HepG2 (cell line): ENCODE measurements around the gene TAAR9. TPM values are rescaled to one million over a fixed set of nuclear protein-coding genes. Genes with fewer than 3 reads are reported as not detected.
"Not testable (repeated sequence)": the region's sequence is repeated elsewhere in the genome, so short reads cannot be mapped to it uniquely, and the experiment has no call there.

Source experiments
- ATF7 ChIP-seq, 2 experiments: fragments of 450-650 bp in 1 of 2; sonication (generic) in 1 of 2; formaldehyde crosslinking in 1 of 2; IDR thresholded peaks; 2 replicates each; pipeline versions ENCODE4 v1.4.0 to v1.6.1; 2016 to 2020; ENCODE audit warnings: antibody characterized with exemption in 1 of 2, mild to moderate bottlenecking in 1 of 2, missing genetic modification reagents in 1 of 2
- CREB1 ChIP-seq, 2 experiments: fragments of 450-650 bp in 1 of 2; IDR thresholded peaks; 2 replicates each; pipeline ENCODE4 v1.6.1; 2016 to 2017; ENCODE audit warnings: control low read depth in 1 of 2, mild to moderate bottlenecking in 1 of 2, missing compliant biosample characterization in 1 of 2, missing genetic modification characterization in 1 of 2
- CREM ChIP-seq, 2 experiments: sonication (generic) in 1 of 2; formaldehyde crosslinking in 1 of 2; IDR thresholded peaks; 2 replicates each; pipeline versions ENCODE4 v1.4.0 to v1.6.1; 2016 to 2020; ENCODE audit warnings: antibody characterized with exemption in 1 of 2, mild to moderate bottlenecking in 1 of 2, missing genetic modification reagents in 1 of 2
- FOXJ3 ChIP-seq: sonication (generic); formaldehyde crosslinking; IDR thresholded peaks from 2 replicates; pipeline ENCODE4 v1.4.0; 2020; ENCODE audit warnings: missing genetic modification reagents, mild to moderate bottlenecking, borderline replicate concordance
- HNF4A ChIP-seq: sonication (generic); formaldehyde crosslinking; IDR thresholded peaks from 2 replicates; pipeline ENCODE4 v1.4.0; 2020; ENCODE audit warnings: missing genetic modification reagents
- NCOA2 ChIP-seq: sonication (generic); formaldehyde crosslinking; IDR thresholded peaks from 2 replicates; pipeline ENCODE4 v1.8.0; 2022; ENCODE audit warnings: inconsistent platforms
- NR2F6 ChIP-seq, 2 experiments: IDR thresholded peaks; 2 replicates each; pipeline ENCODE4 v1.6.1; 2016; ENCODE audit warnings: antibody characterized with exemption in 1 of 2, mild to moderate bottlenecking in 1 of 2
- PATZ1 ChIP-seq: sonication (generic); formaldehyde crosslinking; IDR thresholded peaks from 2 replicates; pipeline ENCODE4 v1.4.0; 2020; ENCODE audit warnings: missing genetic modification reagents
- PAXIP1 ChIP-seq: sonication (generic); formaldehyde crosslinking; conservative IDR thresholded peaks from 2 replicates; pipeline ENCODE4 v1.4.0; 2020; ENCODE audit warnings: mild to moderate bottlenecking, missing genetic modification reagents, moderate library complexity
- POGZ ChIP-seq: sonication (generic); formaldehyde crosslinking; IDR thresholded peaks from 2 replicates; pipeline ENCODE4 v1.4.0; 2020; ENCODE audit warnings: mild to moderate bottlenecking, missing genetic modification reagents
- PPARG ChIP-seq: conservative IDR thresholded peaks from 2 replicates; pipeline ENCODE4 v1.6.1; 2016; ENCODE audit warnings: missing biosample characterization, missing genetic modification reagents
- RARA ChIP-seq: IDR thresholded peaks from 2 replicates; pipeline ENCODE4 v1.6.1; 2016; ENCODE audit warnings: missing genetic modification reagents, missing compliant biosample characterization
- SALL2 ChIP-seq: sonication (generic); formaldehyde crosslinking; IDR thresholded peaks from 2 replicates; pipeline ENCODE4 v1.8.1; 2023; ENCODE audit warnings: mild to moderate bottlenecking, missing genetic modification reagents, inconsistent platforms
- SOX6 ChIP-seq, 2 experiments: fragments of 450-650 bp in 1 of 2; sonication (generic) in 1 of 2; formaldehyde crosslinking in 1 of 2; IDR thresholded peaks; 2 replicates each; pipeline versions ENCODE4 v1.4.0 to v1.6.1; 2017 to 2020; ENCODE audit warnings: antibody characterized with exemption in 1 of 2, mild to moderate bottlenecking in 1 of 2, missing genetic modification reagents in 1 of 2
- ZMYM4 ChIP-seq: sonication (generic); formaldehyde crosslinking; IDR thresholded peaks from 2 replicates; pipeline ENCODE4 v1.8.1; 2023; ENCODE audit warnings: mild to moderate bottlenecking, missing genetic modification reagents
- polyA plus RNA-seq, 8 experiments: library from polyadenylated mRNA; depleted of rRNA in 3 of 8; stranded (reverse) in 7 of 8; unstranded in 1 of 8; fragments of >200 nt; fragmentation: Illumina TruSeq in 4 of 8; extraction: Trizol in 4 of 8; gene quantifications; 2 replicates each; pipeline versions ENCODE4 v1.2.1 to v1.2.3, GENCODE V29; 2011 to 2016; ENCODE audit warnings: low read depth in 4 of 8, missing spikeins in 1 of 8, mixed read lengths in 1 of 8; ENCODE audit not compliant: insufficient read depth in 1 of 8
- total RNA-seq, 5 experiments: library from RNA; depleted of rRNA; stranded (reverse); fragments of >200 nt; fragmentation: Illumina TruSeq; extraction: Trizol; gene quantifications; 2 replicates each; pipeline ENCODE4 v1.2.3, GENCODE V29; 2016; ENCODE audit warnings: low read depth in 1 of 5

Gene TAAR9
- total and polyA plus RNA-seq, 2 of the 13 experiments (the other 11 are each of a cell fraction or from before 2014, with no cell fraction given), result 0.07 TPM; not detected in 1

DNA sequence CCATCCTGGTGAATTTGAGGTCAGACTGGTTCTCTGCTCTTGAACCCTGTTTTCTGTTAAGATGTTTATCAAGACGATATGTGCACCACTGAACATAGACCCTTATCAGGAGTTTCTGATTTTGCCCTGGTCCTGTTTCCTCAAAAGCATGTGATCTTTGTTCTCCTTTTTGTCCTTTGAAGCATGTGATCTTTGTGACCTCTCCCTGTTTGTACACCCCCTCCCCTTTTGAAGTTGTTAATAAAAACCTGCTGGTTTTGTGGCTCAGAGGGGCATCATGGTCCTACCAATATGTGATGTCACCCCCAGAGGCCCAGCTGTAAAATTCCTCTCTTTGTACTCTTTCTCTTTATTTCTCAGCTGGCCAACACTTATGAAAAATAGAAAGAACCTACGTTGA is 3.5 kb upstream of the TAAR9 start (continued):
- TF ChIP-seq FOXJ3 (CRISPR knock-in tag) (peak; percentile 54; the same call in 1 of the 2 replicates), ATF7 (CRISPR knock-in tag; IDR thresholded peaks at IDR 0.05) (peak; percentile 44; the same call in 1 of the 2 replicates), PATZ1 (CRISPR knock-in tag) (peak; percentile 60), NCOA2 (0 out of 2 replicates have a peak, but pooled peaks have one; percentile 31), NR2F6 (IDR thresholded peaks at IDR 0.05) (peak; percentile 82), NR2F6 (CRISPR knock-in tag; IDR thresholded peaks at IDR 0.05) (peak; percentile 29; the same call in 1 of the 2 replicates), ZMYM4 (peak; percentile 60), SOX6 (CRISPR knock-in tag; IDR thresholded peaks at IDR 0.05) (peak; percentile 78), RARA (CRISPR knock-in tag) (peak; percentile 63), HNF4A (CRISPR knock-in tag) (peak; percentile 73), PPARG (peak; percentile 66; the same call in 1 of the 2 replicates), PAXIP1 (CRISPR knock-in tag) (peak; percentile 84), CREB1 (IDR thresholded peaks at IDR 0.05) (0 out of 2 replicates have a peak, but pooled peaks have one; percentile 9), SALL2 (CRISPR knock-in tag) (0 out of 2 replicates have a peak, but pooled peaks have one; percentile 27), CREM (IDR thresholded peaks at IDR 0.05) (peak; percentile 58; the same call in 1 of the 2 replicates), POGZ (CRISPR knock-in tag) (peak; percentile 60; the same call in 1 of the 2 replicates)
- not testable (repeated sequence) for TF ChIP-seq ATF7 (IDR thresholded peaks at IDR 0.05); SOX6 (IDR thresholded peaks at IDR 0.05); CREB1 (CRISPR knock-in tag; IDR thresholded peaks at IDR 0.05); CREM (CRISPR knock-in tag; IDR thresholded peaks at IDR 0.05)
